Stimulated activated CD8-positive, alpha-beta memory T cell treated with anti-CD3 and anti-CD28 coated beads, Interleukin-12 subunit alpha, Interleukin-12 subunit beta, amount 100 ng/mL, for 24 hours (primary cell): Measurements from ENCODE around the gene IL10RA.

Experiments used
- DNase-seq: peaks from one replicate; pipeline ENCODE4 v3.0.0-alpha.2; 2020; ENCODE audit errors: extremely low read depth

Gene IL10RA

GRCh38 chr11:118046964-118047700 is 60.9 kb downstream of the IL10RA start:
- DNase-seq = no peak

- no peak for DNase-seq
These were observed 61.6 kb downstream of the IL10RA start for GRCh38 chr11:118047749-118048148.

- DNase-seq = no peak
These were observed 62.5 kb downstream of the IL10RA start for GRCh38 chr11:118048472-118049370.

- no peak for DNase-seq
These were observed 63.6 kb downstream of the IL10RA start for GRCh38 chr11:118049771-118050170.

- no peak for DNase-seq
These were observed 64.2 kb downstream of the IL10RA start for GRCh38 chr11:118050208-118050891.
